HG03558 (cell line): ENCODE measurements around the gene MAML3.

Experiments used
- ATAC-seq: cut with Tn5 transposase; IDR thresholded peaks from one replicate; pipeline ENCODE4 v1.9.1; 2021; ENCODE audit warnings: moderate number of reproducible peaks; ENCODE audit not compliant: unreplicated experiment; ENCODE audit errors: extremely low read depth

Gene MAML3

DNA sequence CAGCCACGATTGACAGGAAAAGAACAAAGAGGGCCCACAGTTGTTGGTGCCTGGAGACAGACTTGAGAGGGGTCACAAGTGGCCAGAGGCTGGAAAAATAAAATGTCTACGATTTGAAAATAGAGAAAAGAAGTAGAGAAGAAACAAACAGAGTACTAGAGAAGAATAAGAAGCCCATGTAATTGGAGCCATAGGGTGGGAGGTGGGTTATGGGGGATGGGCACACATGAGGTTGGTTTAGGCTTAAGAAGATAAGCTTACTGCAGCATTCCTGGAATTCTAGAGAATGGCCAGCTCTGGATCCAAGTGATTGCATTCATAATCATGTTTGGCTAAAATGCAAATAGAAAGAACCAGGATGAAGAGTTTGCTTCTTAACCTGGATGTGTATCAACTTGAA lies 210.7 kb downstream of the MAML3 start:
- no peak for ATAC-seq

DNA sequence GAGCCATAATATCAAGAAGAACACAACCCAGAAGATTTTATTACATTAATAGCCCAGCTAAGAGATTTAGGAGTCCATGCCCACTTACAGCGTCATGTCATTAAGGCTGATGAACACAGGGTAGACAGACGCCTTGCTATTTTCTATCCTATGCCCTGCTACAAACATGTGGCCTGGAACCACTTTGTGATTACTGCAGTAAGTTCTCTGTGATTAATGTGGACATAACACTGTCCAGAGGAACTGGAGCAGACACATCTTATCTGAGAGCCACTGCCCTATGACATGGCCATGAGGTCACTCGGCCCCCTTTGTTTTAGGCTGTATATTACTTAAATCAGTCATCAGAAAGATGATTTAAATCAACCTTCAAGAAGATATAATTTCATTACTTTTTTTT lies 211.7 kb downstream of the MAML3 start:
- ATAC-seq = no peak

DNA sequence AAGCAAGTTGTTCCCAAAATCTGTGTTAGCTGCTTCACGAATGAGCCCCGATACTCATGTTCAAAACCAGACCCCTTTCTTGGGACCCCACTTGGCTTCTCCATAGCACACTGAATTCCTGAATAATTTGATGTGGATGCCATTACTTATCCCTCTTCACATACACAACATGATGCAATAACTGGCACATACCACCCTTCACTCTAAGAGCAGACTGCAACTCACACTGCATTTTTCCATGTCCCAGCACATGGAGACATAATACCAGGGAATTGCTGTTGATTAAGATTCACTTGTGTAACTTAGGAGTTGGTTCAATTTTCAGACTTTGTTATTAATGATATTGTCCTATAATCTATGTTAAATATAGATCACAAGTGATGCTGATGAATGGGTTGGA lies 213.4 kb downstream of the MAML3 start:
- ATAC-seq = no peak

DNA sequence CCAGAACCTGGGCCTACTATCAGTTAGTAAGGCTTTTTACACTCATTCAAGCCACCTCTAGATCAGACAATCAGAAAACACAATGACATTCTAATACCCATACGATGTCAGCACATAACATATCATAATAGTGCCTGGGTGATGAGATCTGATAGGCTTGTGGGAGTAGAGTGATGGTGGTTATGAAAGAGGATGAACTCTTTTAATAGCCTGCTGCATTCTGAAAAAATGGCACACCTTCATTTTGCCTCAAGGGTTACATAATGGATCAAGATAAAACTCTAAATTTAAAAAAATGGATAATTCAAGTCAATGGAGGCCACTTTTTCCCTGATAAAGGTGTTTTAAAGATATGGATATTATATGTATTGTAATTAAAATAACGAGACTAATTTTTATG lies 215.6 kb downstream of the MAML3 start:
- ATAC-seq = no peak

DNA sequence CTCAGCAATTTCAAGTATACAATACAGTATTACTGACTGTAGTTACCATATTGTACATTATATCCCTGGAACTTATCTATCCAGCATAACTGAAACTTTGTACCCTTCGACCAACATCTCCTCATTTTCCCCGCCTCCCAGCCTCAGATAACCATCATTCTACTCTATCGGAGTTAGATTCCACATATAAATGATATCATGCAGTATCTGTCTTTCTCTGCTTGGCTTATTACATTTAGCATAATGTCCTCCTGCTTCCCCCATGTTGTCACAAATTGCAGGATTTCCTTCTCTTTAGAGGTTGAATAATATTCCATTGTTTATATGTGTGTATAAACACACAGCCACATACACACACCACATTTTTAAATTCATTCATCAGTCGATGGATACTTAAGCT lies 218.1 kb downstream of the MAML3 start:
- ATAC-seq = no peak

DNA sequence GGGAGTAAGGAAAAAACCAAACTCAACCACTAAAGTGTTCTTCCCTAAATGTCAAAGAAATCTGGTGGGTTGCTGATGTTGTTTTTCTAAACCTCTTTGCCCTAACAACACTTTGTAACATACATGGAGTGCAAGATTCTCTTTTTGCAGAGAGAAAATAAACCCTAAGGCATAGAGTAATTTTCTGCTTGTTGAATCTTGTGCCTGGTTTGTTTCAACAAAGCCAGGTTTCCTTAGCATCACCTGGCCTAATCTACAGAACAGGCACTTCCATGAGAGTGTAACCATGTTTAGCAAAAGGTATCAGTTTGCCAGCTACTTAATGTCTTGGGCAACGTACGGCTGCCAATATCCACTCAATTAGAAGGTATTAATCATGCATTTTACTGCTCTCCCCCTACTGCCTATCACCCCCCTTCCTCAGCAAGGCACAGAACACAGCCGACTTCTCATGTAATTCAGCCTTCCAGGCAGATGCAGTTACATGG lies 219.2 kb downstream of the MAML3 start:
- no peak for ATAC-seq

DNA sequence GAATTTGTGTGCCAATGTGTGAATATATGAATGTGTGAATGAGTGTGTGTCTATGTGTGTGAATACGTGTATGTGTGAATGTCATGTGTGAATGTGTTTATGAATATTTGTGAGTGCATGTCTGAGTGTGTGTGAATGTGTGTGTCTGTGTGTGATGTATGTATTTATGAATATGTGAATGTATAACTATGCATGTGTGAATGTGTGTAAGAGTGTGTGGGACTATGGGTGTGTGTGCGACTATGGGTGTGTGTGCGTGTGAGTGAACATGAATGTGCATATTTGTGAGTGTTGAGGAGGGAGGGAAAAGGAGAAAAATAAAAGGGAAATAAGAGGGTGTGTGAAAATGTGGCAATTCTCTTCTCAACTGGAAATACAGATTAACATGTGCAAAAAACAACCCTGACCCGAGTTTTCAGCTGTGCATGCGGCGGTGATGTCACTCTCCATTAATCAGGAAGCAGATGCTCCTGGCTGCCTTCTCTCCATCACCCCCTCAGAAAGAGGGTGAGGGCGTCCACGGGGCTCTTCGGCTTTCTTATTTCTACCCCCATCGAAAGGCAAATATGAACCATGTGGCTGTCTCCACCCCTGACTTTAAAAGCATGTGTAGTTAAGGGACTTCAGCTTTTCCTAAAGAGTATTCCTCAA lies 219.8 kb downstream of the MAML3 start:
- ATAC-seq = no peak

DNA sequence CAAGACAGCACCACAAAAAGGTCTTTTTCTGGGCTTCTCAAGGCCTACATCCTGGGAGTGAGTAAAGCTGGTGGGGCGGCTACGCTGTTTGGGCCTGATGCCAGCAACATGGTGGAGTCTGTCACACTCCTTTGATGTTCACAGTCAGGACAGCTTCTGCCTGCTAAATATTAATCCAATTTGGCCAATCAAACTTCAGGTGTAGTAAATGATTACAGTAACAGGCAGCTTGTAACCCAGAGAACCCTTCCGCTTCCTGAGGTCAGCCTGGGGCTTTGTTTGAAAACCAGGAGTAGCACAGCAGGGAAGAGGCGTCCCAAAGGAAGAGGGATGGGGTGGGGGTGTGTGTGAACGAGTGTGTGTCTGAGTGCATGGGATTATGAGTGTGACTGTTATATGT lies 220.4 kb downstream of the MAML3 start:
- no peak for ATAC-seq

DNA sequence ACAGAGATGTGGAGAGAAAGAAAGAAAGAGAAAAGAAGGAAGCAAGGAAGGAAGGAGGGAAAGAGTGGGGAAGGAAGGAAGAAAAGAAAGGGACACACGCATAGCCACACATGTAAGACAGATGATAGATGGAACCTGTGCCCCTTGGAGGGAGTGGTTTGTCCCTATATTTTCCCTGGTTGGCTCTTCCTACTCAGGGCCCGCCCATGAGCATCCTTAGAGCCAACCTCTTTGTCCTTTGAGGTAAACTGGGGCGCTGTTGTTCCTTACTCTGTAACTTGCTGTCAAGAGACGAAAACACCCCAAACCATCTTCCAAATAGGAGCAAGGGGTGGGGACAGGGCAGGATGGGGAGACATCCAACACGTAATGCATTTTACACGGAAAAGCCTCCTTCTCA lies 220.9 kb downstream of the MAML3 start:
- no peak for ATAC-seq

DNA sequence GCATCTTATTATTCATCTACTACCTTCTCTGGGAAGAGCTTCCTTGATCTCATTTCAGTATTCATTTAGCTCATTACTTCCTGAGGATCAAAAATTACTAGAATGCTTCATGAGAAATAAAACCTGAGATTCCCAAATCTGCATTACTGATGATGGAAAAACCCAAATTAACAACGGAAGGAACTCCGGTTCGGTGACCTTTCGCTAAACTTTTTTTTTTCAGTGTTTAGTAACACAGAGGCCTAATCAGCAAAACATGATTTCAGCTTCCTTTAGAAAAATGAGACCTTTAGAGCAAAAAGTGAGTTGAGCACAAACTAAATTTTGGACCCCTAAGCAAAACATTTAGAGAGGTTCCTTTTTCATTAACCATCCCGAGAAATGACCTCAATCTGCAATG lies 229.2 kb downstream of the MAML3 start:
- ATAC-seq = no peak

DNA sequence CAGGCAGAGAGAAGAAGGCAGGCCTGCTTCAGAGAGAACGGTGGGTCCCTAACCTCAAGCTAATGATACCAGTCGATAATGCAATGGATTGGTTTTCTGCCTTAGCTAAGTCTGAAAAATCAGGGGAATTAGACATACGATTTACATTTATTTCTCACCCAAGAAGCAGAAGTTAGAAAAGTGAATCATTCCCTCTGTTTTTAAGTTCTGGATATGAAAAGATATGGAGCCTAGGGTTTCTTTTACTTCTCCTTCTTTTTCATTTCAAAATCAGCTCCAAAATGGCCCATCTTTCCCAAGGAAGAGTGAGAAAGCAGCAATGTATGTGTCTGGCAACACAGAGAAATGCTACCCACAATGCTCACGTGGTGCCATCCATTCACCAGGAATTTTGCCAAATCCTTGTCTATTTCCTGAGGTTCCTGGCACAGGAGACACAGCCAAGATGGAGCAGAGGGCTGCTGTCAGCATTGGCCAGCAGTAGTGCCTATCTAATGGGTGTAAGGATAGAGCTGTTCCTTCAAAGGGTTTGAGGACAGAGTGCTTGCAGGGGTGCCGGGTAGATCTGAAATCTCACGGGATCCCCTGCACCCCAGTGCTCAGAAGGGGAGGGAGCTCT lies 231.5 kb downstream of the MAML3 start:
- no peak for ATAC-seq

DNA sequence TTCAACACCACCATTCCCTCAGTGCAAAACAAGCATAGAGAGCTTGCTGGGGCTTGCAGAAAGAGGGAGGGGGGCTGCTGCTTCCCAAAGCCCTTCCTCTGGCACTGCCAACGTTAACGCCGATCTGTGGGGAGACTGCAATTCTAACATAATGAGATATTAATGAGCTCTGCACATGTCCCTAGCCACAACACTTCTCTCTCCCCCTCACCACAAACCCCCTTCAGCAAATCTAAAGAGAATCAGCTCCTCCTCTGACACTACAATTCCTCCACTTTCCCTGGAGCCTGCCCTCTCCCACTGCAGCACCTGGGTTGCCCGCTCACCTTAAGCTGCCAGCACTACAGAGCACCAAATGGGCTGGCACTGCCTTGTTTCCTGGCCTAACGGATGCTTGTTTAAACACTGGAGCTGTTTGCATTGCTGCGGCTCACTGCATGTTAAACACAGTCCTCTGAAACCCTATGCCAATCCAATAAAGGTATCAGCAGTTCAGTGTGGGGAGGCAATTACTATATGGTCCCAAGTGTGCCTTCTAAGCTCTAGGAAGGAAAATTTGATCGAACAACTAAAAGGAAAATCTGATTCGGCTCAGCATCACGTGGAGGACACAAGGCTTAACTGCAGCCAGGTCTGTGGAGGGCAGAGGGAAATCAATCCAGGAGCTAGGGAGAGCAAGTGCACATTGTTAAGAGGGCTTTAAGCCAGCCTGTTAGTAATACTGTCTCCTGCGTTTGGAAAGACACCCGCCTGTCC lies 232.4 kb downstream of the MAML3 start:
- ATAC-seq = no peak

DNA sequence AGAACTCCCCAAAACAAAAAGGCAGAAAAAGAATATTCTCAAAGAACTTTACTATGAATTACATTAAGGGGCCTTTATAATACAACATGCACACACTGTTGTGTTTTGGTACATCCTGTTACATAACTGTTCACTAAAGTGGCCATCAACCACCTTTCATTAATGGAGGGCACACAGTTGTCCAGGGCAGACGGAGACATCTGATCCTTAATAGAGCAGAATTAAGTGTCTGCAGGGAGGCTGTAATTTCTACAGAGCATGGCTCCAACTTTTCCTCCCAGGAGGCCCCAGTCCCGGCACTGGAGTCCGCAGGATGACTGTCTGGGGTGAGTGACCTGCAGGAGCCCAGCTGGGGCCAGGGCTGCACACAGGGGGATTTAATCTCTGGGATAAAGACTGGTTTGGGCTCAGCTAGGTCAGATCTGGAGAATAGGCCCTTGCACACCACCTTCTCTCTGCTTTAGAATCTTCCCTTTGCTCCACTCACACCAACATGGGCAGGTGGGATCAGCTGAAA lies 233.4 kb downstream of the MAML3 start:
- ATAC-seq = no peak

DNA sequence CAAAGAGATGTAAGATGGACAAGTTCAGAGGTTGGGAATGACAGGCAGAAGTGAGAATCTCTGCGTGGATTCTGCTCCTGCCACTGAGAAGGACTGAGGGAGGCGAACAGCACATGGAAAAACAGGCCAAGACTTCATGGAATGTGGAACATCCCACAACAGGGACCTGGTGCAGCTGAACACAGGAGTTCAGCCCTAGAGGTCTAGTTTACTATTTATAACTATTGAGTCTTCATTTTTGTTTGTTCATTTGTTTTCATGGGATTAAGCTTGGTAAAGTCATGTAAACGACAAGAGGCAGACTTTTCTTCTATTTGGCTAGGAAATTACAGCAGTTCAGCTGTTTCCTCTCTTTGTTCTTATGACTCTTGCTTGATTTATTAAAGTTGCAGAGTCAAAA lies 234.5 kb downstream of the MAML3 start:
- no peak for ATAC-seq

DNA sequence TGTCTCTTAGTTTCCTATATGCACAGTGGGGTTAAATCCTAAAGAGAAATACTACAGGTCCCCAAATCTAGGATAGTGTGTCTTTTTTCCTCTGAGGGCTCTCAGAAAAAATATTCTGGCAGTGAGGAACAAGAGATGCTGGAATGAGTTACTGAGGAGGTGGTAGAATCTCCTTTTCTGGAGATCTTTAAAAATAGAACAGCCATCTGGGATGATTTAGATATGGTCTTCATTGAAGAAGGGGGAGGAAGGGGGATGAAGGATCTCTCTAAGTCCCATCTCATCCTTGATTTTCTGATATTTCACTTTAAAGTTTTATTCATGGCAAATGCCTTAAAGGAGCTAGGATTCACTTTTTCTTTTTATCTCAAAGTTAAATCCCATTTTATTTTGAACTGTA lies 235.0 kb downstream of the MAML3 start:
- ATAC-seq = no peak

DNA sequence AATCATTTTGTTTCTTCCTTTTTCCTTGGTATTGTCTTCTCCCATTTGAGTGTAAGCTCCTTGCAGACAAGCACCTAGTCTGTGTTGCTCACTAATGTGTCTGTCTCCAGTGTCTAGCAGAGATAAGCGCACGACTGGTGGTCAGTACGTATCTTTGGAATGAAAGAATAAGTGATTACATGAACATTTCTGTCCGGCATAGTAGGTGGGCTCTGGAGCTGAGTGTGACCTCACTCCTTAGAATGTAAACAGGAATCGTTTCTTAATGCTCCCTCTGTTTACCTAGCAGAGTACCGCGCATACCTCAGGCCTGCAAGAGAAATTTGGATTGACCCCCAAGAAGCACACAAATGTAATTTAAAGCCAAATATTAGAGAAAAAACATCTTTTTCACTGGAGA lies 235.4 kb downstream of the MAML3 start:
- ATAC-seq = no peak

DNA sequence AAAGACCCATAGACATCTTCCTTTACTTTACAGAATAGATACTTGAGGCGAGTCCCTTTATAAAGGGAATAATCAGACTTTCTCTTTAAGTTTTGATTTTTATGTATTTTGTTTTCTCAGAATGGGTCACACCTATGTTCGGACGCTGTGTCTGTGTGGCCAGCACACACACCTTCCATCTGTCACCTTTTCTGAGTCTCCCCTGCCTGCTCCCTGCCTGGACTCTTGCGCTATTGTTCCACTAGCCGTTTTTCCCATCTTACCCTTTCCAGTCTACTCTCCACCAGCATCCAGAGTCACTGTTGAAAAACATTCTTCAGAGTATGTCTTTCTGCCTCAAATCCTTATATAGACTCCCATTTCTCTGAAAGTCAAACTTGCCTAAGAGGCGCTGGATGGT lies 236.1 kb downstream of the MAML3 start:
- no peak for ATAC-seq

DNA sequence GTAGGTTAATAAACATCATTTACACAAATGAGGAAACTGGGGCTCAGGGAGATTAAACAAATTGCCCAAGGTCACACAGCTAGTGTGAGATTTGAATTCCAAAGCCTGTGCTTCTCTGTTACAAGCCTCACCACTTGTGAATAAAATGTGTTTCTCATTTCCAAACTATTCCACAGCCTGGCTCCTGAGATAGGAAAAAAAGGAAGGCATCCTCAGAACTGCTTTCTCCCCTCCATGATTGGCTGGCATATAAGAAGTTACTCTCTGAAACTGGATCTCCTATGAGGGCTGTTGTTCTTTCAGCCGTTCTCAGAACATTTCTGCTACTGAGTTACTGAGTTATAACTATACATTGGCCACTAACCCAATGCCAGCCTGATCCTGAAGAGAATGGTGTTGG lies 237.9 kb downstream of the MAML3 start:
- ATAC-seq = no peak

DNA sequence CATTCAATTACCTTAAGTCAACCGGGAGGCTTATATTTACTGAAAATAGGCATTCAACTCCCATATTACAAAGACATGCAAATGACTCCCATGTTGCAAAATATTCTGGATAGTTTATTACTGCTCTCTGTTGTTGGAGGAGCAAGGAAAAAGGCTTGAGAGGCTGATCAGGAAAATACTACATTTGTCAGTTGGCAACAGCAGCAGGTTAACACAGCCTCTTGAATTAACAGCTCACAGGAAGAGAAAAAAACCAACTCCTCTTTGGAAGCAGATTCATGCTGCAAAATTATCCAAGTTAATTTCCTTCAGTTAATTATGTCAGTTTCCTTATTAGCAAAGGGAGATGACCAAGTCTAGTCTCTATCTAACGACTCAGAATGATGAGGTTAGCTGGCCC lies 238.9 kb downstream of the MAML3 start:
- ATAC-seq = no peak

DNA sequence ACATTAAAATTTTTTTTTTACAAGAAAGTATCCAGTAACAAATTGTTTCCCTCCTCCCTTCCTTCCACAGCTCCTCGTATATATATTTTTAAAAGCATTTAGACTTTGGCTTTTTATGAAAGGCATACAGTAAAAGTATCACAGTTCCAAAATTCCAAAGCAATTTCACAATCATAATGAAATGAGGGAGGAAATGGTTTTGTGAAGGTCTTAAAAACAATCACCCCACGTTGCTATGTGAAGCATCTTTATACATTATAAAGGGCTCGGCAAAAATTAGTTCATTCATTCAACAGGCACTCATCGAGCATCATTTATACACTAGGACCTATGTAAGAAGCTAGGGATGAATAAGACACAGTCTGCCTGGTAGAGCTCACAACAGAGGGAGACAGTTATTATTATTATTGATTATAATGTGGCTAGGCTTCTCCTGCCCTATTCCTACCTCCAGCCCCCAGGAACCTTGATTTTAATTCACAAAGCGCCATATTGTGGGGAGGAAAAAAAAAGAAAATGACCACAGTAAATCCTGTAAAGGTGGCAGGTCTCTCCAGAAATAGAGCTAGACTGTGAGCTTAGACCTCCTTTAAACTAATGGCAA lies 239.9 kb downstream of the MAML3 start:
- no peak for ATAC-seq

DNA sequence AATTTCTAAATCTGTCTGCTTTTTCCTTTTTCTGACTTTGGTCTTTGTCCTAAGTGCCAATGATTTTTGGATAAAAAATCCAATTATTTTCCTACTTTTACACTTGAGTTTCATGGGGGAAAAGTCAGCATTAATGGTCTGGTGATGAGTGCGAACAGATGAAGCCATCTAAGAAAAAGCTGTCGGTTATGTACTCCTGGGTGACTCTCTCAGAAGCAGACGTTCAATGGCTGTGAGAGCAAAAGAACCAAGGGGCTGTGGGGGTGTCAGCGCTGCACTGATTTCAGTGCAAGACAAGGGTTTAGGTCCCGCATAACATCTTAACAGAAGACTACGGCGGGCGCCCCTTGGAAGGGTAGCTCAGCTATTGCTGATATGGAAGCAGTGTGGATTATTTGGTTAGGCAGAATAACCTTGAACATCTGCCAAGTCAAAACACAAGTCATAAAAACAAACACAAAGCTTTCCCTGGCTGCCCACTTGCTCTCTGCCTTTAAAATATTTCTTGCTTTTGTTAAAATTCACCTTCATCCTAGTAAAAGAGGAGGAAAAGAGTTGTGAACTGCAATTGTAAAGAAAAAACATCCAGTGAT lies 240.5 kb downstream of the MAML3 start:
- no peak for ATAC-seq
